ENCODE results near the gene DNAJB4.
A peak's percentile ranks its signal among the peaks of the same experiment; 100 is the strongest.
"Not testable (repeated sequence)": the region's sequence is repeated elsewhere in the genome, so short reads cannot be mapped to it uniquely, and the experiment has no call there.

Gene DNAJB4

DNA sequence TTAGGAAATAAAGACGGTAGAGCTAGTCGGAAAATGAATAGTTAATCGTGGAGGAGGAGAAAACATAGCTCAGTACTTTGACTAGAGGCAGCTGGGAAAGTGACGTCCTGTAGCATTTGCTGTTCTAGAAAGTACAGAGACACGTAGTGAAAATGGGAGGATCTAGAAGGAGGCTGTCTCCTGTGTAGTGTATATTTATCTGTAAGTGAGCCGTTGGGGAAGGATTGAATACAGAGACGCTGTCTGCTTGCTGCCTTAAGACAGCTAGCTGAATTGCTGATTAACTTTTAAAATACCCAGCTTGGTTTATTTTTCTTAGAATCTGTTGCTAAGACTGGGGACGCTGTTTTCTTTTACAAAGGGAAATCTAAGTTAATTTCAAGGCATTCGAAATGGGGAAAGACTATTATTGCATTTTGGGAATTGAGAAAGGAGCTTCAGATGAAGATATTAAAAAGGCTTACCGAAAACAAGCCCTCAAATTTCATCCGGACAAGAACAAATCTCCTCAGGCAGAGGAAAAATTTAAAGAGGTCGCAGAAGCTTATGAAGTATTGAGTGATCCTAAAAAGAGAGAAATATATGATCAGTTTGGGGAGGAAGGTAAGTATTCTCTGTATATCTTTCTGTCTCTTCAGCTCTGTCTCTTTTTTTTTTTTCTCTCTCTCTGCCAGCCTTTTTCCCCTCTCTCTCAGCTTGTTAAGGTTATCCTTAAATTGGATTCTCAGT lies at the start of gene DNAJB4:
DNAJB4 (plus strand) TSS at position 221 of the 729 bp plus-strand sequence; CDS start at position 393, 172 bp downstream.
- peak; percentile 37 for DNase-seq (ENCODE audit: low read depth)

GRCh38 chr1:77955709-77956108 lies 49.0 kb upstream of the DNAJB4 start:
- DNase-seq (ENCODE audit: low read depth) = no peak

DNA sequence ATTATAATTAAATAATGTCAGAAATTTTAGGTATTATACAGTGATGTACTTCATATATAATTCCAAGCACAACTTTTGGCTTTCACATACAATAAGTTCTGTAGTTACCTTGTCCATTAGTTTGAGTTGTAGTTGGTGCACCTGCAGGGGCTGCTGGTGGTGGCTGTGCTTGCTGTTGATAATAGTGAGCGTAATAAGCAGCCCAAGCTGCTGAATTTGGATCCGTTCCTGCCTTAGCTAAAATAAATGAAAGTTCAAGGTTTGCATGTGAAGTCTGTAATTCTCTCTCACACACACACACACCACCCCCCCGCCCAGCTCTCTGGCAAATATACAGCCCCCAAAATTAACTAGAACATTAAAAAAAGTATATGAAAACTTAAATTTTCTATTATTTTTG lies 48.3 kb upstream of the DNAJB4 start:
- DNase-seq (ENCODE audit: low read depth) = no peak

DNA sequence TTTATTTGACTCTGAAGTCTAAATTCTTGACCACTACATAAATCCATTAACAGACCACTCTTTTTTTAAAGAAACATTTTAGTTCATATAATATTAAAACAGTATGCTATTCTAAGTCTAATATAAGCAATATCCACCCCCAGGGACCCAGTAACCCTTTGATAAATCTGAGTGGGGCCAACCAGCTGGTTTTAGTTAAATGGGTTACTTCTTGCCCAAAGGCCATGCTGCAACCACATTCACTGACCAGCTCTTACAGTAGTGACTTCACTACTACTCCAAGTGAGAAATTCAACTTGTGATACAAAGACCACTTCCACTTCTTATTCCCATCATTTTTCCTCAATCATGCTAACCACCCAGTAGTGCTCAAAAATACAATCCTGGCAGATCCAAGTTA lies 46.3 kb upstream of the DNAJB4 start:
- no peak for DNase-seq (ENCODE audit: low read depth)

- DNase-seq (ENCODE audit: low read depth) = no peak
Observed at GRCh38 chr1:77958850-77959249, 45.9 kb upstream of the DNAJB4 start.

DNA sequence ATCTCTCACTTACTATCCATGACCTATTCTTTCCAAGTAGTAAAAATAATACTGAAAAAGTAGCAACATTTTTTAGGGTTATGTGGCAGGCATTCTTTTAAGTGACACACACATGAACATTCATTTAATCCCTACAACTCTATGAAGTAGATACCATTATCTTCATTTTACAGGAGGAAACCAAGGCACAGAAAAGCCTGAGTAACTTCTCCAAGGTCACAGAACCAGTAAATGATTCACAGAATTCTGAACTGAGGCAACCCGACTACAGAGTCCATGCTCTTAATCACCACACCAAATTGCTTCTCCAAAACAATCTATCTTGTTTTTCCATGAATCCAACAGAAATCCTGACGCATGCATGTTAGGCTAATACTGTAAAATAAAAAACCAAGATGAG lies 43.3 kb upstream of the DNAJB4 start:
- DNase-seq (ENCODE audit: low read depth) = no peak

GRCh38 chr1:77966291-77966690 lies 38.4 kb upstream of the DNAJB4 start:
- DNase-seq (ENCODE audit: low read depth) = no peak

DNA sequence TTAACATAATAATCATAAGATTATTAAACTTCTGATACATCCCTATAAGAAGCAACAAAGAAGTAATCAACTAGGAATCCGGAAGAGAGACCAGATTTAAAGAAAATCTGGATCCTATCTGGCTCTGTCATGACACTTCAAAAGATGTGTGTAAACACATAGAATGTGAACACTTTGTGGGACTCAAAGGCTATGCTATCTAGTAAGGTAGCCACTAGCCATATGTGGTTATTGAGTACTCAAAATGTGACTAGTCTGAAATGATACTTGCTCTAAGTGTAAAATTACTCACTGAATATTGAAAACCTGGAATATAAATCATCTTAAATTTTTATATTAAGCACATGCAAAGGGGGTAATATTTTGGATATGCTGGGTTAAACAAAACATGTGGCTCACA lies 34.5 kb upstream of the DNAJB4 start:
- no peak for DNase-seq (ENCODE audit: low read depth)

DNA sequence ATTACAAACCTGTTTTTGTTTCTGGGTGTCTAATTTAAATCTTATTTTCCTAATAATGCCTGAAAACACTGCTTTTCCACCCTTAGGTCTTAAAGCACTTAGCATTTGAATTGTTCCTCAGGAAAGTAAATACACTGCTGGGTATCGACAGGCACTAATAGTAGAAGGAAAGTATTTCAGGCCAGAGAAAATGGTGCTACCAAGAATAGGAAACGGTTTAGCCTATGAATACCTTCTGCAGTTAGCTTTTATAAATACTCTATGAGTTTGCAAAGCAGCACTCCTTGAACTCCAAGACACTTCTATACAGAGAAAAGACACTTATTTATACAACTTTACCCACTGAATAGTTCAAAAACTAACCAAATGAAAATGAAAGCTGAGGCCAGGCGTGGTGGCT lies 32.7 kb upstream of the DNAJB4 start:
- no peak for DNase-seq (ENCODE audit: low read depth)

DNA sequence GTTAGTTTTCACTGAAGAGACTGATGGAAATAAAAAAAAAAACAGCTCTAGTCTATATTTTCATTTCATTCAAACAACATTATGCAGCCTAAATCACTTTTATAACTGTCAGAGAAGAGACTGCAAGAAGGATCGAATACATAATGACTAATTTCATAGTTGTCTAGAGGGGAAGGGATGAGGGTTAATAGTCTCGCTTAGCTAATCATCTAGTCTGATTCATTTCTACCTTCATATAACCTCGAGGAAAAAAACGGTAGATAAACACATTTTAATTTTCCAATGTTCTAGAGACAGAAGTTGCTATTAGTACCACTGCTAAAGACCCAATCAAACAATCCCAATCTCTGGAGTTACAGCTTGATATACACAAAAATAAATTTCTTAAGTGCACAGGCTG lies 29.4 kb upstream of the DNAJB4 start:
- no peak for DNase-seq (ENCODE audit: low read depth)

DNA sequence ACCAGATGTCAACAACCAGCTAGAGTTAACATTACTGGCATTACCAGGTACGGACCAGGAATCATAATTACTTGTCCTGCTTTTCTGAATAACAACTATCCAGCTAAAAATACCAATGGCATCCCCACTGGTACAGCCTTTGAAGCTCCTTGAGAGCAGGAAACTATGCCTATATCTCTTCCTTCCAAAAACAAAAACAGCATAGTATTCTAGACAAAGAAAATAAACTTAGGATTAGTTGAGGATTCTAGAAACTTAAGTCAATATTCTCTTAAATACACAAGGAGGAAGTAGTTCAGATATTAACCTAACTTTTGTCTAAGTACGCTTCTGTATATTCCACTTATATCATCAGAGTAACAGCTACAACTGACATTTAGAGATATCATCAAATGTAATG lies 28.8 kb upstream of the DNAJB4 start:
- DNase-seq (ENCODE audit: low read depth) = no peak

GRCh38 chr1:77976433-77977076 lies 28.2 kb upstream of the DNAJB4 start:
- no peak for DNase-seq (ENCODE audit: low read depth)

DNA sequence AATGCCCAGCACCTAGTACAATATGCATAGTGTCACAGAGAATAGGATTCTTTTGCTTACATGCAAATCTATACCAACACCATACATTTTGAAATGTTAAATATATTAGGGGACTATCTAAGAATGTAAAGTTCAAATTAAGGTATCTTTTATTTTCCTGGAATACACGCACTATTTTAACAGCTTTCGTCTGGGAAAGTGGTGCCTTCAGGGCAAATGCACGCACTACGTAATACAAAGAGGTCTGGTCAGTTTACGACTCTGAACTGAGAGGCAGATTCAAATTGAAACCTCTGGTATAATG lies 26.8 kb upstream of the DNAJB4 start:
- no peak for DNase-seq (ENCODE audit: low read depth)

DNA sequence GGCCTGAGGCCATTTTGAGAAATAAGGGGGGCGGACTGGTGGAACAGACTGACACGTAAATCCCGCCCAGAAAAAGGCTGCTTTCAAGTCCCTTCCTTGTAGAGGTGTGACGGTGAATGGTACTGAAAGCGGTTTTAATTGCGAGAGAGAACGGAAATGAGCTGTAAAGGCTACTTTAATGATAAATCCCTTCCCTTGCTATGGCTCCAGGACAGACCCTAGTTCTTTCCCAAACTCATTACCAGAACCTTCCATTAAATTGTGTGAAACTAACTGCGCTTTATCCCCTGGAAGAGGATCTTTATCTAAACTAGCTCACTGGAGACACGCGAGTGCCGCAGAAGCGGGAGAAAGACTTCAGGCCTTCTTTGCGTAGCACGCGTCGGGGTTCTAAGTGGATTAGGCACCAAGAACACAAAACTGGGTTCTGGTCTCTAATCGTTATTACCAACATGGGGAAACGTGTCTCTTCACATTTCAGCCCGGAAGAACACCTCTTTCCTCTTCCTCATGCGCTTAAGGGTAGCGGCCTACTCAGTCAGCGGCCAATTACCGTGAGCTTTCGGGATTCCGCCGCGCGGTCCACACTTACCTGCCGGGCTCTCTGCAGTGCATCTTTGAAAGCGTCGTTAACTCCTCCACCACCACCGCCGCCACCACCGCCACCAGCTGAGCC lies 26.3 kb upstream of the DNAJB4 start:
- DNase-seq (ENCODE audit: low read depth) = peak; percentile 69

- DNase-seq (ENCODE audit: low read depth) = peak; percentile 92
Observed at GRCh38 chr1:77978969-77979876, 25.5 kb upstream of the DNAJB4 start, which contains the start of gene FUBP1. FUBP1 (minus strand) TSS chr1:77979072; CDS start chr1:77979004, 68 bp downstream.

DNA sequence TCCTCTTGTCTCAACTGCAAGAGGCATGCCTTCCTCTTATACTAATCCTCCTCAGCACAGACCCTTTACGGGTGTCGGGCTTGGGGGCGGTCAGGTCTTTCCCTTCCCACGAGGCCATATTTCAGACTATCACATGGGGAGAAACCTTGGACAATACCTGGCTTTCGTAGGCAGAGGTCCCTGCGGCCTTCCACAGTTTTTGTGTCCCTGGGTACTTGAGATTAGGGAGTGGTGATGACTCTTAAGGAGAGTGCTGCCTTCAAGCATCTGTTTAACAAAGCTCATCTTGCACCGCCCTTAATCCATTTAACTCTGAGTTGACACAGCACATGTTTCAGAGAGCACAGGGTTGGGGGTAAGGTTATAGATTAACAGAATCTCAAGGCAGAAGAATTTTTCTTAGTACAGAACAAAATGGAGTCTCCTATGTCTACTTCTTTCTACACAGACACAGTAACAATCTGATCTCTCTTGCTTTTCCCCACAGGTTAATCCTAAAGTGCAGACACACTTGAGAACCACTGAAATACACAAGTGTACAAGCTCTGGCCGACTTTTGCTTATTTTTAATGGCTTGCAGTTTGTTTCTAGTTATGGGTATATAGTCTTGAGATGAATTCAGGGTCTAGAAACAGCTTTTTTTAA lies 21.3 kb upstream of the DNAJB4 start:
- not testable (repeated sequence) for DNase-seq (ENCODE audit: low read depth)

DNA sequence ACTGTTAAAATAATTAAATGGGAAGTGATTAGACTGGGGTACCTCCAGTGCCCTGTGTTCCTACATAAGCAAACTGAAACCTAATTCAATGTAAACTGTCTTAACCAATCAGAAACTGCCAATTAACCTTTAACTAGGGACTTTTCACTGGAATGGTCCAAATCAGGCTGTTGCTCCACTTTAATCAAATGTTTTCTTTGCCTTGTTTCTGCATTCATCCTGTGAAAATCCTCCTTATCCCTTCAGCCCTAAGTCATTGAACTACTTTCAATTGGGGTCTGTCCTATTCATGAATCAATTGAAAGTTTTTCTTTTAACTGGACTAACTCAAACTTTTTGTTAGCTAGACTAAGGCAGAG lies 20.8 kb upstream of the DNAJB4 start:
- DNase-seq (ENCODE audit: low read depth) = no peak

DNA sequence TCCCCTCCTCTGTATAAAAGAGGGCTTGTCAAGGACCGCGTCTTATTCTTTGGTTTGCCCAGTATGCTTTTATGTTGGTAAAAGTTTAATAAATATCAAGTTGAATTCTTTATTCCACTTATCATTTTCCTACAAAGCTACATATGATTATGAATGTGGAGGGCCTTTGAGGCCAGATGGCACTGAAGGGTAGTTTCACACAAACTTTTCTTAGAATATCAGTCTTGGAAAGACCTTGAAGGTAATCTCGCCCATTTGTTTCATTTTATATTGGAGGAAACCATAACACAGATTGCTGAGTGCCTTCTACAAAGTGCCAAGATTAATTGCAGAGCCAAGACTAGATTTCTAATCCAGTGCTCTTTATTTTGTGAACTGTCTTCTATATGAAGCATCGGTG lies 20.1 kb upstream of the DNAJB4 start:
- no peak for DNase-seq (ENCODE audit: low read depth)

GRCh38 chr1:77986810-77987209 lies 17.9 kb upstream of the DNAJB4 start:
- DNase-seq (ENCODE audit: low read depth) = no peak

- no peak for DNase-seq (ENCODE audit: low read depth)
Observed at GRCh38 chr1:77987919-77988318, 16.8 kb upstream of the DNAJB4 start.

DNA sequence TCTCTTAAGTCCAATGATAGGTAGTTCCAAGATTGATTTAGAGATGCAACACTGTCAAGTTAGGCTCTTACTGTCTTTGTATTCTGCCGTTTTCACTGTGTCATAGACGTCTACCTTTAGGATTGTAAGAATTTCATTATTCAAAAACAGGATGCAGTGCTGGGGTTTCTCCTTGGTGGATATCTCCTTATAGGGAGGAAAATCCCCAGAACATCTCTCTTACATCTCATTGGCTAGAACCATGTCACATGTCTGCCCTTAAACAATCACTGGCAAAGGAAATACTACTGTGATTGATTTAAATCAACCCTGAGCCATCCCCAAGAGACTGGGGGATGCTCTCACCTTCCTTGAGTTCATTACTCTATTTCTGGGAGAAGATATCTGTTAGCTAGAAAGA lies 15.0 kb upstream of the DNAJB4 start:
- no peak for DNase-seq (ENCODE audit: low read depth)

GRCh38 chr1:77990629-77991204 lies 14.0 kb upstream of the DNAJB4 start:
- DNase-seq (ENCODE audit: low read depth) = no peak

Data from activated gamma-delta T cell treated with anti-CD3 and anti-CD28 coated beads, Interleukin-2, amount 50 U/mL, for 16 hours (primary cell).